GM19238 (cell line): ENCODE data around the gene SIGLEC12.
"Not testable (repeated sequence)": the region's sequence is repeated elsewhere in the genome, so short reads cannot be mapped to it uniquely, and the experiment has no call there.

Source experiments
- DNase-seq: peaks from one replicate; pipeline ENCODE4 v3.0.0; 2011; ENCODE audit warnings: low spot score; ENCODE audit not compliant: insufficient read length

SIGLEC12 gene

DNA sequence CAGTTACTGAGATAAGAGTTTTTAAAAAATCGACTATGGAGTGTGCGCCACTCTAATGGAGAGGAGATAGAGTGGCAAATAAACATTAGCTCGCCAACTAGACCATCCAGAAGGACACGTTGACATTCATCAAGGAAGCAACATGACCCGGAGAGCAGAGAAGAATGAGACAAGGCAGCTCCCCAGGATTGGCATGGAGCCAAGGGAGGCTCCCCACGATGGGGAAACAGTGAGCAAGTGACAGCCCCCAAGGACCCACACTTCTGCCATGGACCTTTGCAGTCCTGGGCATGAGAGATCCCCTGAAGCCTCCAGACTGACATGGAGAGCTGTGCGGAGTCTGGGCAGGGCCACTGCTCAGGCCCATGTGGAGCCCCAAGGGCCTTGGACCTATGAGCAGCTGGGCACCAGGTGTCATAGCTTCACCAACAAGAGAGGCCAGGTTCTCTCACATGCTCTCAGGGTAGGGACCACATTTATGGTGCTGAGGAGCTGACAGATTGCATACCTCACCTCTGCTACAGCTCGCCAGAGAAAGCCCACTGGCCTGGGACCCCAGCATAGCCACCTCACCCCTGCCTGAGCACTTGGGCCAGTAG, 23.2 kb upstream of the SIGLEC12 start:
- no peak for DNase-seq

DNA sequence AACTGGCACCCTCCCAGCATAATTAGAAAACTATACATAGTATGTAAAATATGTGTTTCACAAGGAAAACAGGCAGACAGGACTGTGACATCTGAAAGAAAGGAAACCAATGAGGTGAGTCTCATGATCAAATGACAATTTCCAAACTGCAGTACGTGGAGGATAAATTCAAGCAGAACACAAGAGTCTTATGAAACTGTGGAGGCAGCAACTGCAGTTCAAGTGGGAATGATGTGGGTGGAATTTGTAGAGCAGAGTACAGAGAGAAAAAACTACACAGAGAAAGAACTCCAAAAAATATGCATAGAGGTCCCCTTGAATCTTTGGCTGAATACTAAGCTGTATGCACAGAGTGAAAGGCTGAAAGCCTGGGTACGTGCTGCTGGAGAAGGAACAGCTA, 20.2 kb upstream of the SIGLEC12 start:
- DNase-seq: no peak

DNA sequence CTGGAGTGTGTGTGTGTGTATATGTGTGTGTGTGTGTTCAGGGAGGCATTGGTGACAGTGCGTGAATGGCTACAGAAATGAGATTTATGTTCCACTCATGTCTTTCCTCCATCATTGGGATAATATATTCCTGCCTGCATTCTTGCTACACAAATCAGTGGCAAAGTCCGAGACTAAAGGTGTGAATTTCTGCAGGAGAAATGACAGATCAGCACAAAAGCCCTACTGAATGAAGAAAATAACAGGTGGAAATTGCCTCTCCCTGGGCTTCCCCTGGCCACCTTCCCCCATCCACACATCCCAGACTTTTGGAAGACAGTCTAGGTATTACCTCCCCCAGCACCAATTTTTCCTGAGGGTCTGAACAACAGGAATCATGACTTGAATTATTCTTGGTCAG, 19.8 kb upstream of the SIGLEC12 start:
- no peak for DNase-seq

DNA sequence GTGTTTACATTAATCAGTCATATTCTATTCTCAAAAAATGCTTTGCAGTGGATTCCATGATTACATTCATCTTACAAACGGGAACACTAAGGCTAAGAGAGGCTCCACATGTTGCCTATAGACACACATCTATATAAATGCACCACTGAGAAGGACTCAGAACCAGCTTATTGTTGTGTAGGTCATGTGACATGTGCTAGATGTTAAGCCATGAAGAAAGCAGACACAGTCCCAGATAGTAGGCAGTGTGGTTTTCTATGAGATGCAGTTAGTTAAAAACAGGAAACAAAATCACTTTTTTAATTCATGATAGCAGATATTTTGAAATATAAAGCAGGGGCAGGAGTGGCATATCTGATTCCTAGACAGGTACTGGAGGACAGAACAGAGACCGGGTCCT, 19.1 kb upstream of the SIGLEC12 start:
- DNase-seq: no peak

DNA sequence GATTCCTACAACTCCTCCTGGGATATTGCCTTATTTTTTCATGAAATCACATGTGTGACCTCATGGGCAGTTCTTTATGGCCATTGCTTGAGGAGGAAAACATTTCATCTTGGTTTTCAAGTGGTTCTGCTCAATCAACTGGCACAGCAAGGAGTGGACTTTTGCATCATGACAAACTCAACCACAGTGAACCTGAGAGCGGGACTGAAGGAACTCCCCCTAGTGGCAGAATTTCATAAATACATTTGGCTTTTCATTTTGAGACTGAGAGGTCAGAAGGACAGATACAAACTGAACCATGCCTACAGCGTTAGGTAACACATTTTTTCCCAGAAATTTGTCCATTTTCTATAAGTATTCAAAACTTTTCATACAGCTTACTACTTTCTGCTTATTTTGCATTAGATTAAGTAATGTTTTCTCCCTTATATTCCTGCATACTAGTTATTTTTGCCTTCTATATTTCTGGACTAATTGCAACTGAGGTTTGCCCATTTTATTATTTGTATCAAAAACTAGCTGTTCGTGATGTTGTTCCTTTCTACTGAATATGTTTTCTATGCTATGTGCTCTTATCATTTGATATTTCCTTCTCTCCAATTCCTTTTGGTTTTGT, 13.4 kb upstream of the SIGLEC12 start:
- DNase-seq: peak; percentile 42

DNA sequence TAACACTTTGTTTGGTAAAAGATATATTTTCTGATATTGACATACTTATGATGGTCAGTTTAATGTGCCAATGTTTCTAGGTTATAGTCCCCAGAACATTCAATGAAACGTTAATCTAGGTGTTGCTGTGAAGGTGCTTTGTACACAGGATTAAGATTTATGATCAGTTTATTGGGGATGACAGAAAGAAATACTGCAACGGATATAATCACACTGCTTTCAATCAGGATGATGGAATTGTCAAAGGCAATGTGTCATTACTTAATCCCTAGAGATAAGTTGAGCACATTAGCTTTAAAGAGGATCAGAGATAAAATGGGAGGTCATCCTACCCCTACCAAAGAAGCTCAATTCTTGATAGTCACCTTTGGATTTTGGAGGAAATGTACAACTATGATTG, 12.4 kb upstream of the SIGLEC12 start:
- DNase-seq: no peak

DNA sequence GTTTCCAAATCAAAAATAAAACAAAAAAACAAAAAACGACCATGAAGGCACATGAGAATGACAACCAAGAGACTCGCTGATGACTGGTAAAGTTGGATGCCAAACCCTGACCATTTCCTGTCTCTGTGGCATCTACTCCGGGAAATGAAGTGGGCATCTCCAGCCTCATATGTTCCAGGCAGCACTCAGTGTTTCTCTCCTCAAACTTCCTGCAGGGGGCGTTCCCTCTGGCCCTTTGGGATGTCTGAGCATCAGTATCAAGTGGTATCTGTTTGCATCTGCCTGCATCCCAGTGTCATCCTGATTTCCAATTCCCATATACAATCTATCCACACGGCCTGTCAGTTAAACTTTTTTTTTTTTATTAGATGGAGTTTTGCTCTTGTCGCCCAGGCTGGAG, 9.8 kb upstream of the SIGLEC12 start:
- DNase-seq: no peak

DNA sequence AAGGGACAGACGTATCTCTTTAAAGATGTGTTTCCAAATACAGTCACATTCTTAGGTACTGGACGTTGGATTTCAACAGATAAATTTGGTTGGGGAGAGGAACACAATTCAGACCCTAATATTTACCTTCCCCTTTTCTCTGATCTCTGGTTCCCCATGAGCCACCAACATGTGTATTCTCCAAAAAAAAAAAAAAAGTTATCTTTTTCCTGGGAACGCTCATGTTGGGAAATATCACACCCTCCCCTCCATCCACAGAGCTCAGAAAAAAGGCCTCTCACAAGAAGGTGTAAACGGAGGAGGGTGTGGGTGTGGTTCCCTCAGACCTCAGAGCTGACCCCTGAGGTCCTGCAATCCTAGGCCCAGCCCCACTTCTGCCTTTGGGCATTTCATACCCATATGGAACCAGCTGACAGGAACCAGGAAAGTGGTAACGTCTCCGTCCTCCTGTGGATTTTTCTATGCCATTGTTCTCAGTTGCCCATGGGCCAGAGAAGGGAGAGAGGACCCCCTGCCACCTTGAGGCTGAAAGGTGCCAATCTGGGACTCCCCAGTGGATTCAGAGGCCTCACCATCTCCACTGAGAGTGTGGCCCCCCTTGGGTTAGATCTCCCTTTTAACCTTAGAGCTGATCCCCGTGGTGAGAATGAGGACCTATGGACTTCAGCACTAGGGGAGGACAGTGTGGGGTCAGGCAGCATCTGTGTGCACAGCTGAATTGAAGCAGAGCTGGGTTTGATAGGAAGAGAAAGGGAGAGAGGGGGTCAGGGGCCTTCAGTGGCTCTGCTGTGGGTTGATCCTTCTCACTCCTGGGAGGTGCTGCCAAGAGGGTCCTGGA, 8.4 kb upstream of the SIGLEC12 start:
- DNase-seq: no peak

DNA sequence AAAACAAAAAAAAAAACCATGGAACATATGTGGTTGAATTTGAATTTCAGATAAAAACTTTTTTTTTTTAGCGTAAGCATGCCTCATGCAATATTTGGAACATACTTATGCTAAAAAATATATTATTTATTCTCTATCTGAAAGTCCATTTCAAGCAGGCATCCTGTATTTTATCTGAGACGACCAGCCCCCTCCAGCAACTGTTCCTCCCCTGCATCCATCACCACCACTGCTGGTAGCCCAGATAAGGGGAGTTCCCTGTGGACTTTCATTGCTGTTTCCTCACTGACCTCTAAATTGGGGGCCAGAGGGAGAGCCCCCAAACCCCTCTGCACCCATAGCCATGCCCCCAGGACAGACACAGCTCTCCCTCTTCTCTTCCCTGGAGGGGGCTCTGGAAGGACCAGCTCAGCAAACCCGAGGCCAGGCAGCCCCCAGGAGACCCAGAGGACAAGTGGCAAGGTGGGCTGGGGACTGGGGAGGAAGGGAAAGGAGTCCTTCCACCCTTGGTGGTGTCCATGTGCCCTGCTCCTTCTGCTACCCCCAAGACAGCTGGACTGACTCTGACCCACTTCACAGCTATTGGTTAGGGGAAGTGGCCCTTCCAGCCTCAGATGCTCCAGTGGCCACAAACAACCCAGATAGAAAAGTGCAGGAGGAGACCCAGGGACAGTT, 6.6 kb upstream of the SIGLEC12 start:
- DNase-seq: no peak

DNA sequence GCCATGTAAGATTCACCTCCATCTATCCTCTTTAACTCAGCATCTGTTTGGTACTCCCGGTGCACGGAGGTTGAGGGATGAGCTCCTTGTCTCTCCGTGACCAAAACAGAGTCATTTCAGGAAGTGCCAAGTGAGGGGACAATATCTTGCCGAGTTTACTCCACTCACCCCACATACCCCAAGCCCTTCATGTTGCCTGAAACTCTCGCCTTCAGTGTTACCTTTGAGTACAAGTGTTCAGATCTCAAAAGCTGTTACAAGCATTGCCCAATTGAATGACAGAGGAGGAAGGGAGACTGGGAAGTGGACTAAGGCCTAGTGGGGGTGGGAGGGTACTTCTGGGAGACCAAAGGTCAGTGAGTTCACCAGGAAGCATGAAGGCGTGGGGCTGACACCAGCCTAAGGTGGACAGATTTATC, 6.0 kb upstream of the SIGLEC12 start:
- no peak for DNase-seq

DNA sequence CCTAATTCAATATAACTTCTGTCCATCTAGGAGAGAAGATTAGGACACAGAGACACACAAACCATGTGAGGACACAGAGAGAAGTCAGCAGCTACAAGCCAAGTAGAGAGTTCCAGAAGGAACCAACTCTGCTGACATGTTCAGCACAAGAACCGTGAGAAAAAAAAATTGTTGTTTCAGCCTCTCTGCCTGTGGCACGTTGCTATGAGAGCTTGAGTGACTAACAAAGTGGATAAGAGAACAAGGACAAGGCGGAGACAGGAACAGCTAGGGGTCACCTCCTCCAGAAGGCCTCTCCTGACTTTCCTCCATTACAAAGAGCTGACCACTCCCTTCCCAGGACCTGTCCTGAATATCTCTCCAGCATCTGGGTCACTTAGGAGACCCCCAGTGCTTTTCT, 5.6 kb upstream of the SIGLEC12 start:
- DNase-seq: no peak

DNA sequence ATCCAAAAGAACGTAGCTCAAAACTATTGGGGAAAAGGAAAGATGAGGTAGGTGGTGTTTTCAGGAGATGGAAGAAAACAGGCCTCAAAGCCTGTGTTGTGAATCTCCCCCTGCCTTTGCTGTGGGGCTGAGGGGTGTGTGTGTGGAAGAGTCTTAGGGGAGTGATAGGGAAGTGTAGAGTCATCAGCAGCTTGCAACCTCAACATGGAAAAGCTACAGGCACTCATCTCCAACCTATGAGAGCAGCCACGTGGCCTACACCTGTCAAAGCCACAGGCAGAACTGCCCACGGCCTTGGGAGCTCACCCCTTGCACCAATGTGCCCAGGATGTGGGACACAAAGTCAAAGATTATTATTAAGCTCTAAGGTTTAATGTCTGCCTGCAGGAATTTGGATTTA, 4.3 kb upstream of the SIGLEC12 start:
- DNase-seq: no peak

DNA sequence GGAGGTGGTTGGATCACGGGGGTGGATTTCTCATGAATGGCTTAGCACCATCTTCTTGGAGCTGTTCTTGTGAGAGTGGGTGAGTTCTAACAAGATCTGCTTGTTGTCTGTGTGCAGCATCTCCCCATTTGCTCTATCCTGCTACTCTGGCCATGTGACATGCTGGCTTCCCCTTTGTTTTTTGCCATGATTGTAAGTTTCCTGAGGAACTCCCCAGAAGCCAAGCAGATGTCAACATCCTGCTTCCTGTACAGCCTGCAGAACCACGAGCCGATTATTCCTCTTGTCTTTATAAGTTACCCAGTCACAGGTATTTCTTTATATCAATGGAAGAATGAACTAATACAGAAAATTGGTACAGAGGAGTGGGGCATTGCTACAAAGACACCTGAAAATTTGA, 2.3 kb upstream of the SIGLEC12 start:
- DNase-seq: no peak

DNA sequence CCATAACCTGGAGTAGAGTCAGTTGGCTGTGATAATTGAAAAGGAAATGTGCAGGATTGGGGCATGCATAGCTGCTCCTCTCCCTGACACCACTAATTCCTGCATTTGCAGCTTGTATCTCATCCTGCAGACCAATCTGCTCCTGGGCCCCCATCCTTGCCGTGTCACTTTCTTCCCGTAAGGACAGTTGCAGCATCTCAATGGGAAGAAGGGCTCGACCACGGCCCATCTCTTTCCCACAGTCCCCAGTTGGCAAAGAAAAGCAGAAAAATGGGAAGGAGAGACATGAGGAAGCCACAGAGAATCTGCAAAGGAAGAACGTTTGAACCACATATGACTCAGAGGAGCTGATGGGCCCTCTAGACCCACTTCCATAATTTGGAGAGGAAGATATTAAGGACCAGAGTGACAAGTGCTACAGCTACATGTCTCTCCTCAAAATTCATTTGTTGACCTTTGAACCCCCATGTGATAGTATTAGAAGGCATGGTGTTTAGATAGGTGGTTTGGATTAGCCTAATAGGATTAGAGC, 1.8 kb upstream of the SIGLEC12 start:
- no peak for DNase-seq

DNA sequence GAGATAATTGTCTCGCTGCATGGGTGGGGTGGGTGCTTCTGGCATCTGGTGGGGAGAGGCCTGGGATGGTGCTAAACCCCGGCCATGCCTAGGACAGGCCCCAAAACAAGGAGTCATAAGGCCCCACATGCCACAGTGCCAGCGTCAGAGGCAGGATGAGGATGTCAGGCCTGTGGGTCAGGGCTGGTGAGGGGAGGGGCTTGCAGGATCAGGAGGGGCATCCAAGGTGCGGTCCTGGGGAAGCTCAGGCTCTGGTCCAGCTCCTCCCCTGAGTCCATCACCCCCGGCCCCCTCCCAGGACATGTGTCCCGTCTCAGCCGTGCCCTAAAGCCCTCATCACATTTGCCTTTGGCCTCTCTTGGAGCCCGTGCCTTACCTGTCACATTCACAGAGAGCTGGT, 669 bp downstream of the SIGLEC12 start:
- not testable (repeated sequence) for DNase-seq

DNA sequence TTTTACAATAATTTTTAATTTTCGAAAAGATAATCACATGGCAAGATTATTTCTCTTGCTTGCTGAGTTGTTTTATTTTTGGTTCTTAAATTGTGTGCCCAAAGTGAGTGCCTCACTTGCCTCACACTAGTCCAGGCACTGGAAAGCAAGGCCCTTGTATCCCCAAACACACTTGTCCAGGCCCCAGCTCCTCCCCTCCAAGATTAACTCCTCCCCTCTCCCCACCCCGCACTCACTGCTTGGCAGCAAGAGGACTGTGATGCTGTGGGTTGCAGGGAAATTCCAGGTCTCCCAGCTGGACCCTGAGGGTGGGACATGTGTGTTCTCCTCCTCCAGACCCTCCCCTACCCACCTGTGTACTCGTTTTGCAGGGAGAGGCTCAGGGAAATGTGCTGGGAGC, 3.9 kb downstream of the SIGLEC12 start:
- no peak for DNase-seq

DNA sequence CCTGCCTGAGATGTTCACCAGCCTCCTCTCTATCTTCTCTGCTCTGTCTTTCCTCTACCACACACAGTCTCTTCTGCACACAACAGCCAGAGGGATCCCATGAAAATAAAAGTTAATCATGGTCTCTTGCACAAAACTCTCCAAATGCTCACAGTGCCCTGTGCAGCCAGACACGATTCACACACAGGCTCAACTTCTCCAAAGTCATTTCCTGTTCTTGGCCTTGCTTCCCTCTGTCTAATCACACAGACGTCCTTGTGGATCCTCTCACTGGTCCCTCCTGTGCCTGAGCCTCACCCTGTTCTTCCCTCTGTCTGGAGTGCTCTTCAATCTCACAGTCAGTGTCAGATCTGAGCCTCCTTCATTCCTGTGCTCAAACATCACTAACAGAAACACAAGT, 7.8 kb downstream of the SIGLEC12 start:
- no peak for DNase-seq

DNA sequence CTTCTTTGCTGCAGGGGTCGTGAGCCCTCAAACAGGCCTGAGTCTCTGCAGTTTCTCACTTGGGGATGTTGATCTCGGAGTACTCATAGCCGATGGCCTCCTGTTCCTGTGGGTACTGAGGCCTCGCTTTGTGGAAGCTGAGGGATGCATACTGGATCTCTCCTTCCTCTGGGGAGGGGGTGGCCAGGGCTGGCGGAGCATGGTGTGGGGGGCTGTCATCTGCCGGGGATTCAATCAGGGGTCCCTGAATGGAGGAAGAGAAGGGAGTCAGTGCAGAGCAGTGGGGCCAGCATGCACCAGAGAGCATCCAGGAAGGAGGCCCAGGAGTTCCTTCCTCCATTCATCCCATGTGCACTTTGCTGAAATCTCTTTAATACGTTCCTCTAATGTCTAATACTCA, 10.0 kb downstream of the SIGLEC12 start:
- no peak for DNase-seq

DNA sequence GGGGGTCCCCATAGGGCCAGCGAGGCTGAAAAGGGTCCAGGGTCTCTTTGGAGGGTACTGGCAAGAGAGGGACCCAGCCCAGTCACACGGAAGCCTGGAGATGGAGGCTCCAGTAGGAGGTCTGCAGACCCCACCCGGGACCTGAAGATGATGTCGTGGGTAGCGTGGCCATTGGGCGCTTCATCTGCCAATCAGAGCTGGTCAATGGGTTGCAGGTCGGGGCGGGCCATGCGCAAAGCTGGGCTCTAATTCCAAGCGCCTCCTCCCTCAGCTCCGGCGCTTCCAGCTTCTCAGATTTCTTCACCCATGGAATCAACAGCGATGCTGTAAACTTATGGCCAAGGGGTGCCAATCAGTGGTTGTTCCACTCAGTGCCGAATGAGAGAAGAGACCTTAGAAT, 10.9 kb downstream of the SIGLEC12 start:
- no peak for DNase-seq

DNA sequence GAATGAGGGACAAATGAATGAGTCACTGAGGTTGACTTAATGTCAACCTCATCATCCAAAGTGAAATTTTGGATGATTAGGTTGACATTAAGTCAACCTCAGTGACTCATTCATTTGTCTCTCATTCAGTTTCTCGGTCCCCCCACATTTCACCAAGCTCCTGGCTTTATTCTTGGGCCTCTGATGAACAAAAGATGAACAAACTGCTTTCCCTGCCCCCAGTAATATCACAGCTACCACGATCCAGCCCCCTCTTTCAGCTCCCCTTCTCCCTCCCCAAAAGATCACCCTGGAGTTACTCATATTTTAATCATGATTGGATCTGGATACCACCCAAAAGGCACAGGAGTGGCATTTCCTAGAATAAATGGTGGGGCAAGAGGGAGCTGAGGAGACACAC, 12.5 kb downstream of the SIGLEC12 start:
- no peak for DNase-seq

DNA sequence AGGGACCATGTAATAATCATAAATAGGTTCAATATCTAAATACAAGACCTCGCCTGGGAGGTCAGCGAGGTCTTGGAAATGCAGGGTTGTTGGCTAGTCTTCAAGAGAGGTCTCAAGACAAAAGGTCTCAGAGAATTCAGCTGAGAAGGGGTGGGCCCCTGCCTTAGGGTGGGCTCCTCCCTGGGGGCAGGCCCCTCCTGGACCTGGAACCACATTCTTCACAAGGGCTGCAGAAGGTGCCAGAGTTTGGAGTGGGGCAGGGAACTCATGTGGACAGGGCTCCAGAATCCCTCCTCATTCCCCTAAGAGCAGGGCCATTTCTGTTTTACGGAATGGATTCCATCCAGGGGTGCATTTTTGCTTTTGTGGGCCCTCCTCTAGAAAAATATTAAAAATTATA, 13.1 kb downstream of the SIGLEC12 start:
- no peak for DNase-seq
